ENCODE measurements around the gene ADH4. TPM values are rescaled to one million over a fixed set of nuclear protein-coding genes. Genes with fewer than 3 reads are reported as not detected.

Gene ADH4
- total RNA-seq, 1 experiment from 2014 or later: 0.11 TPM

DNA sequence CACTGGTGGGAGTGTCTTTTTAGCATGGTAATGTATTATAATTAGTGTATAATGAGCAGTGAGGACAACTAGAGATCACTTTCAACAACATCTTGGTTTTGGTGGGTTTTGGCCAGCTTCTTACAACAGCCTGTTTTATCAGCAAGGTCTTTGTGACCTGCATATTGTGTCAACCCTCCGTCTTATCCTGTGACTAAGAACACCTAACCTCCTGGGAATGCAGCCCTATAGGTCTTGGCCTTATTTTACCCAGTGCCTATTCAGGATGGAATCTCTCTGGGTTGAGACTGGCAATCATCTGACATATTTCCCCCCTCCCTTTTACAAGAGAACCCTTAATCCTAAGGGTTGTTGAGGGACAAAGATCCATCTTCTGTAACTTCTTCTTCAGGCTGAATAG lies 21.9 kb upstream of the ADH4 start (continued):
- TF ChIP-seq, protein P1, sequence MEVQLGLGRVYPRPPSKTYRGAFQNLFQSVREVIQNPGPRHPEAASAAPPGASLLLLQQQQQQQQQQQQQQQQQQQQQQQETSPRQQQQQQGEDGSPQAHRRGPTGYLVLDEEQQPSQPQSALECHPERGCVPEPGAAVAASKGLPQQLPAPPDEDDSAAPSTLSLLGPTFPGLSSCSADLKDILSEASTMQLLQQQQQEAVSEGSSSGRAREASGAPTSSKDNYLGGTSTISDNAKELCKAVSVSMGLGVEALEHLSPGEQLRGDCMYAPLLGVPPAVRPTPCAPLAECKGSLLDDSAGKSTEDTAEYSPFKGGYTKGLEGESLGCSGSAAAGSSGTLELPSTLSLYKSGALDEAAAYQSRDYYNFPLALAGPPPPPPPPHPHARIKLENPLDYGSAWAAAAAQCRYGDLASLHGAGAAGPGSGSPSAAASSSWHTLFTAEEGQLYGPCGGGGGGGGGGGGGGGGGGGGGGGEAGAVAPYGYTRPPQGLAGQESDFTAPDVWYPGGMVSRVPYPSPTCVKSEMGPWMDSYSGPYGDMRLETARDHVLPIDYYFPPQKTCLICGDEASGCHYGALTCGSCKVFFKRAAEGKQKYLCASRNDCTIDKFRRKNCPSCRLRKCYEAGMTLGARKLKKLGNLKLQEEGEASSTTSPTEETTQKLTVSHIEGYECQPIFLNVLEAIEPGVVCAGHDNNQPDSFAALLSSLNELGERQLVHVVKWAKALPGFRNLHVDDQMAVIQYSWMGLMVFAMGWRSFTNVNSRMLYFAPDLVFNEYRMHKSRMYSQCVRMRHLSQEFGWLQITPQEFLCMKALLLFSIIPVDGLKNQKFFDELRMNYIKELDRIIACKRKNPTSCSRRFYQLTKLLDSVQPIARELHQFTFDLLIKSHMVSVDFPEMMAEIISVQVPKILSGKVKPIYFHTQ (CRISPR knock-in tag; IDR thresholded peaks at IDR 0.05): no peak
- TF ChIP-seq, protein P2, sequence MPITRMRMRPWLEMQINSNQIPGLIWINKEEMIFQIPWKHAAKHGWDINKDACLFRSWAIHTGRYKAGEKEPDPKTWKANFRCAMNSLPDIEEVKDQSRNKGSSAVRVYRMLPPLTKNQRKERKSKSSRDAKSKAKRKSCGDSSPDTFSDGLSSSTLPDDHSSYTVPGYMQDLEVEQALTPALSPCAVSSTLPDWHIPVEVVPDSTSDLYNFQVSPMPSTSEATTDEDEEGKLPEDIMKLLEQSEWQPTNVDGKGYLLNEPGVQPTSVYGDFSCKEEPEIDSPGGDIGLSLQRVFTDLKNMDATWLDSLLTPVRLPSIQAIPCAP (CRISPR knock-in tag; IDR thresholded peaks at IDR 0.05): no peak
- TF ChIP-seq CREM (CRISPR knock-in tag; IDR thresholded peaks at IDR 0.05) (no peak), ZNF423 (CRISPR knock-in tag; IDR thresholded peaks at IDR 0.05) (no peak), RELA (CRISPR knock-in tag; IDR thresholded peaks at IDR 0.05; ENCODE audit: borderline replicate concordance) (no peak)
- TF ChIP-seq, protein P3, sequence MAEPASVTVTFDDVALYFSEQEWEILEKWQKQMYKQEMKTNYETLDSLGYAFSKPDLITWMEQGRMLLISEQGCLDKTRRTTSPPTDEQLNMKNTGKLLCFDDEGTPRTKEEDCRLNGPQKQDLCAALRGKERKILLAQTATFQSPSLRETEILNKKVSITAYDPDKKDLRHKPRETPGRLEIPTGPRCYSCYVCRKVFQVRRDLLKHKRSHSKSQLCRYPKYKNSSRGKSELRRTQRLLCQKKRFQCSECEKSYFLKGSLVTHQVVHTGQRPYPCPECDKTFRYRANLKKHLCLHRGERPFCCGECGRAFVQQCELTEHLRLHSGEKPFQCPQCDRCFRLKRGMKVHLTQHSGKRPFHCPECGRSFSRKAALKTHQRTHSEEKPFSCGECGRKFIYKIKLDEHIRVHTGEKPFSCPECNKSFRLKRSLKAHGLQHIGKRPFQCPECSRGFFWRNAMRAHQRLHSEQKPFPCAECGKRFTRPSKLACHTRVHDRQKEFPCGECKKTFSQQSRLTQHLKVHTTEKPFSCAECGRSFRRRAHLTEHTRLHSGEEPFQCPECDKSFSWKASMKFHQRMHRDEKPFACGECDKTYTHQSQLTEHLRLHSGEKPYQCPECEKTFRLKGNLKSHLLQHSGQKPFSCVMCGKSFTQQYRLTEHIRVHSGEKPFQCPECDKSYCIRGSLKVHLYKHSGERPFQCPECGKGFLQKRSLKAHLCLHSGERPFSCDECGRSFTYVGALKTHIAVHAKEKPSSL (CRISPR knock-in tag; conservative IDR thresholded peaks at IDR 0.05): no peak
- TF ChIP-seq, protein P4, sequence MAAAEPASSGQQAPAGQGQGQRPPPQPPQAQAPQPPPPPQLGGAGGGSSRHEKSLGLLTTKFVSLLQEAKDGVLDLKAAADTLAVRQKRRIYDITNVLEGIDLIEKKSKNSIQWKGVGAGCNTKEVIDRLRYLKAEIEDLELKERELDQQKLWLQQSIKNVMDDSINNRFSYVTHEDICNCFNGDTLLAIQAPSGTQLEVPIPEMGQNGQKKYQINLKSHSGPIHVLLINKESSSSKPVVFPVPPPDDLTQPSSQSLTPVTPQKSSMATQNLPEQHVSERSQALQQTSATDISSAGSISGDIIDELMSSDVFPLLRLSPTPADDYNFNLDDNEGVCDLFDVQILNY (CRISPR knock-in tag; IDR thresholded peaks at IDR 0.05): no peak

DNA sequence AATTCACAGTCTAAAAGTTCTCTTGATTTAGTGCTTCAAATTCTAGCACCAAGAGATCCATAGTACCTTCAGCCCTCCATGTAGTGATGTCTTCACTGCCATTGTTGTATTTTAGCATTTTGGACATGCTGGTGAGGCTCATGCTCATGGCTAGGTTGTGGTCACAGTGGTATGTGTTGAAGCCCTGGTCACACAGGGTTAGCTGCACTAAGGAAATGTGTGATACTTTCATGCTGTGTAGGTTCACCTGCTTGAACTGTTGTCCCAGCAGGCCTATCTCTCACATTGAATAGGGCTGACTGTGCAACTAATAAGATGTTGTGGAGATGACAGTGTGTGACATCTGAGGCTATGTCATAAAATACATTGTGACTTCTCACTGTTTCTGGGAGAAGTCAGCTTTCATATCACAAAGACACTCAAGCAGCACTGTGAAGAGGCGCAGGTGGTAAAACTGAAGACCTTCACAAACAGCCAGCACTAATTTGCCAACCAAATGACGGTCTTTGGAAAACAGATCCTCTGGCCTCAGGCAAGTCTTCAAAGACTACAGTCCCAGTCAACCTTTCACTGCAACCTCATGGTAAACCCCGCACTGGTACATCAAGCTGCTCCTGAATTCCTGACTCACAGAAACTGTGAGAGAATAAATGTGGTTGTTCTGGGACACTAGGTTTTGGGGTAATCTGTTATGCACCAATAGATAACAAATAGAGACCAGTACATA lies 17.4 kb upstream of the ADH4 start:
- H3K27ac Mint-ChIP-seq: no peak overlapping the region
- ATAC-seq: no peak
- TF ChIP-seq NFE2L1 (CRISPR knock-in tag; IDR thresholded peaks at IDR 0.05) (no peak), GTF2I (CRISPR knock-in tag; conservative IDR thresholded peaks at IDR 0.05) (no peak), PRRX2 (CRISPR knock-in tag; IDR thresholded peaks at IDR 0.05) (no peak), NR1H2 (CRISPR knock-in tag; IDR thresholded peaks at IDR 0.05) (no peak), HMGA2 (CRISPR knock-in tag; IDR thresholded peaks at IDR 0.05) (no peak), ZNF671 (CRISPR knock-in tag; IDR thresholded peaks at IDR 0.05) (no peak), NR3C1 (CRISPR knock-in tag; conservative IDR thresholded peaks at IDR 0.05; ENCODE audit: low read depth) (no peak), FOXJ3 (CRISPR knock-in tag; IDR thresholded peaks at IDR 0.05; ENCODE audit: borderline replicate concordance) (no peak), ZNF416 (CRISPR knock-in tag; IDR thresholded peaks at IDR 0.05) (no peak), MXD4 (CRISPR knock-in tag; IDR thresholded peaks at IDR 0.05; ENCODE audit: borderline replicate concordance) (no peak), ZNF263 (CRISPR knock-in tag; IDR thresholded peaks at IDR 0.05; ENCODE audit: low read depth) (no peak)
- TF ChIP-seq, protein P5, sequence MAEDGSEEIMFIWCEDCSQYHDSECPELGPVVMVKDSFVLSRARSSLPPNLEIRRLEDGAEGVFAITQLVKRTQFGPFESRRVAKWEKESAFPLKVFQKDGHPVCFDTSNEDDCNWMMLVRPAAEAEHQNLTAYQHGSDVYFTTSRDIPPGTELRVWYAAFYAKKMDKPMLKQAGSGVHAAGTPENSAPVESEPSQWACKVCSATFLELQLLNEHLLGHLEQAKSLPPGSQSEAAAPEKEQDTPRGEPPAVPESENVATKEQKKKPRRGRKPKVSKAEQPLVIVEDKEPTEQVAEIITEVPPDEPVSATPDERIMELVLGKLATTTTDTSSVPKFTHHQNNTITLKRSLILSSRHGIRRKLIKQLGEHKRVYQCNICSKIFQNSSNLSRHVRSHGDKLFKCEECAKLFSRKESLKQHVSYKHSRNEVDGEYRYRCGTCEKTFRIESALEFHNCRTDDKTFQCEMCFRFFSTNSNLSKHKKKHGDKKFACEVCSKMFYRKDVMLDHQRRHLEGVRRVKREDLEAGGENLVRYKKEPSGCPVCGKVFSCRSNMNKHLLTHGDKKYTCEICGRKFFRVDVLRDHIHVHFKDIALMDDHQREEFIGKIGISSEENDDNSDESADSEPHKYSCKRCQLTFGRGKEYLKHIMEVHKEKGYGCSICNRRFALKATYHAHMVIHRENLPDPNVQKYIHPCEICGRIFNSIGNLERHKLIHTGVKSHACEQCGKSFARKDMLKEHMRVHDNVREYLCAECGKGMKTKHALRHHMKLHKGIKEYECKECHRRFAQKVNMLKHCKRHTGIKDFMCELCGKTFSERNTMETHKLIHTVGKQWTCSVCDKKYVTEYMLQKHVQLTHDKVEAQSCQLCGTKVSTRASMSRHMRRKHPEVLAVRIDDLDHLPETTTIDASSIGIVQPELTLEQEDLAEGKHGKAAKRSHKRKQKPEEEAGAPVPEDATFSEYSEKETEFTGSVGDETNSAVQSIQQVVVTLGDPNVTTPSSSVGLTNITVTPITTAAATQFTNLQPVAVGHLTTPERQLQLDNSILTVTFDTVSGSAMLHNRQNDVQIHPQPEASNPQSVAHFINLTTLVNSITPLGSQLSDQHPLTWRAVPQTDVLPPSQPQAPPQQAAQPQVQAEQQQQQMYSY (CRISPR knock-in tag; IDR thresholded peaks at IDR 0.05): no peak
- TF ChIP-seq, protein P6, sequence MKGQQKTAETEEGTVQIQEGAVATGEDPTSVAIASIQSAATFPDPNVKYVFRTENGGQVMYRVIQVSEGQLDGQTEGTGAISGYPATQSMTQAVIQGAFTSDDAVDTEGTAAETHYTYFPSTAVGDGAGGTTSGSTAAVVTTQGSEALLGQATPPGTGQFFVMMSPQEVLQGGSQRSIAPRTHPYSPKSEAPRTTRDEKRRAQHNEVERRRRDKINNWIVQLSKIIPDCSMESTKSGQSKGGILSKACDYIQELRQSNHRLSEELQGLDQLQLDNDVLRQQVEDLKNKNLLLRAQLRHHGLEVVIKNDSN (CRISPR knock-in tag; IDR thresholded peaks at IDR 0.05): no peak
- TF ChIP-seq, protein P4 (CRISPR knock-in tag; IDR thresholded peaks at IDR 0.05): no peak
- TF ChIP-seq, protein P2 (CRISPR knock-in tag; IDR thresholded peaks at IDR 0.05): no peak
- H3K4me1 Mint-ChIP-seq: no peaks in the 10 kb centered on the region
- no peak for DNase-seq (ENCODE audit: low spot score)
- H3K27me3 Mint-ChIP-seq (ENCODE audit: low read depth): no peaks in the 10 kb centered on the region
- H3K9me3 Mint-ChIP-seq: peaks cover 6% of the 10 kb centered on the region; the same call in 1 of the 2 replicates
- CTCF ChIA-PET: no interaction called here
- no peak overlapping the region for H3K4me3 Mint-ChIP-seq
- POLR2A ChIA-PET: no interaction called here
- H3K36me3 Mint-ChIP-seq: no peaks in the 10 kb centered on the region; the same call in 1 of the 2 replicates
